LNCAP (cell line): ENCODE results near the gene GADD45A.

Source experiments
- CTCF ChIP-seq: fragments of 450-650 bp; IDR thresholded peaks from 2 replicates; pipeline ENCODE4 v1.5.1; 2017; ENCODE audit warnings: mild to moderate bottlenecking

Gene GADD45A

DNA sequence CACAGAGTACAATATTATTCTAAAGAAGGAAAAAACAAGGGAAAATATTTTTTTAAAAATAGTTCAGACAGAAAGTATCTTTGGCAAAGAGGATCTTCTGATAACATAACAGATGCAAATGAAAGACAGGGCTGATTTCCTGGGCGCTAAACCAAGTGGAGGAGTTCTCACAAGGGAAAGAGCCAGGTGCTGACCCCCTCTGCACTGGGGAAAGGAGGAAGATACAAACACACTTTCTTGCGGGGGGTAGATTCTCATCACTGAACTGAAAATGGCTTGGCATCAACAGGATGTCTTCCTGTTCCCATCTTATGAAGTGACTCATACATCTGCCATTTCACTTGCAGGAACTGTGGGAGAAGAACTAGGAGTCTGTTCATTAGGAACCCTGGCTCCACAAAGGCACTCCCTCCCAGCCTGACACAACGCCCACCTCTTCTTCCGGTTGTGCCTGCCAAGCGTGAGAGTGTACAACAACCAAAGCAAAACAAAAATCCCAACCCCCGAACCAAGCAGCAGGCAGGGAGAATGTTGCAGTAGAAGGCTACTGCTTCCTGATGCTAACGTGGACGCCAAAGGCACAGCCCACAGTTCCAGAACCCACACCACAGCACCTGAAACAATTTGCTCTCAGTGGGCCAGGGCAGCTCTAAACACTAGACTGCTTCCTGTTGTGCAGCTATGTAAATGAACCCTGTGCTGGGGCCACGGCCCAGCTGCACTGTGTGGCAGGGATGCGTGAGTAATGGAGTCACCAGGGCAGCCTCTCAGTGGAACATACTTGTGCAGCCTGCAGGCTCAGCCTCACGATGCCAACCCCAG lies 51.0 kb downstream of the GADD45A start:
- no peak for TF ChIP-seq CTCF

DNA sequence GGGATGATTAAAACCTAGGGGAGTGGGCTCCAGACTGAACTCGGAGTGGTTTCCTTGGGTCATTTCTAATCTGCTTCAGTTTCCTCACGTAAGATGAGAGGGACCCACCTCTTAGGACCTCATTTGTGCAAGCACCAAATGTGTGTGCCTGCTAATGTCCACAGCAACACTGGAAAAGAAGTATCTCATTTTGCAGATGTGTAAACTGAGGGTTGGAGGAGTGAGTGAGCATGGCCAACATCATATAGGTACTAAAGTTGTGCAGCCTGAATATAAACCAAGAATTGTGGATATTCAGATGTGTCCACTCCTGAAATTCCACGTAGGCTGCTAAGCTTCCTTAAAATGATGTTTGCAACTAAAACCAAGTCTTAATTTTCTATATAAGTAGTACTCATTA lies 51.7 kb downstream of the GADD45A start:
- no peak for TF ChIP-seq CTCF

DNA sequence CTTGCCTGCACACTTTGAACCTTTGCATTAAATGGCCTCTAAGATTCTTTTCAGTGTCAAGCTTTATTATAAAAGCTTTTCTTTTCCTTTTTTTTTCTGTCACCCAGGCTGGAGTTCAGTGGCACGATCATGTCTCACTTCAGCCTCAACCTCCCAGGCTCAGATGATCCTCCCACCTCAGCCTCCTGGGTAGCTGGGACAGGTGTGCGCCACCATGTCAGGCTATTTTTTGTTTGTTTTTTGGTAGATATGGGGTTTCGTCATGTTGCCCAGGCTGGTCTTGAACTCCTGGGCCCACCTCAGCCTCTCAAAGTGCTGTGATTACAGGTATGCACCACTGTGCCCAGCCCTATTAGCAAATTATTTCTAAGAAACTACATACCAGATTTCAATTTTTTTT lies 52.9 kb downstream of the GADD45A start:
- no peak for TF ChIP-seq CTCF
